ENCODE data around the gene ZFP28.

ZFP28 gene

DNA sequence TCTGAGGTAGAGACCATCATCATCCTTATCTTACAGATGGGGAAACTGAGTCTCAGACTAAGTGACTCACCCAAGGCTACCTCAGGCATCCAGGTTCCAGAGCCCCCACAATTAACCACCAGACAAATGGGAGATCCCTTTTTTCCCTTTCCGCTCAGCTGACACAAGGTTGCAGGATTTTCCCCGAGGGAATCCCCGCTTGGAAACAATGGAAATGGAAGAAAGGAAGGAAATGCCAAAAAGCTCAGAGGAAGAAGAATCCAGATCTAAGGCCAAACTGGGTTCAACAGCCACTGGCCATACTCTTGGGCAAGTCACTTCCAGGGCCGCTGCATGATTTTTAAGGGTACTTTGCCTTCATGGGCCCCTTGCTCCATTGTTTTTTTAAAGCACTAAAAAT lies 57.9 kb downstream of the ZFP28 start:
- no peak for DNase-seq (ENCODE audit: low read depth)

- no peak for DNase-seq (ENCODE audit: low read depth)
Measured at GRCh38 chr19:56597696-56598095, 58.9 kb downstream of the ZFP28 start.

- no peak for DNase-seq (ENCODE audit: low read depth)
Measured at GRCh38 chr19:56601375-56601774, 62.6 kb downstream of the ZFP28 start.

DNA sequence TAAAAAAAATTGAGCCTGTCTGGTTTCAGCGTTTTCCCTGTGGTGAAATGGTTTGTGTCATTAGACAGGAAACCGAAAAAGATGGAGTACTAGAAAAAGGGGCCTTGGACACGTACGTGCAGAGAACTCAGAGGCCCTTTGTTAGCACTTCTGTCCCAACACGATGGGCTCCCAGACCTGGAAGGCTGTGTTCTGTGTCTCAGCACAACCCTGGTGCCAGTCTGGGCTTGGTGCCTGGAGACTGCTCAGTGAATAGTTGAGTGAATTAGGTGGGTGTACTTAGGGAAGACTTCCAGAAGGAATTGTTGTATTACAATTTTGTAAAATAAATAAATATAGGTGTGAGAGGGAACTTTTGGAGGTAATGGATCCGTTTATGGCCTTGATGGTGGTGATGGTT lies 65.1 kb downstream of the ZFP28 start:
- no peak for DNase-seq (ENCODE audit: low read depth)

All from stimulated activated CD8-positive, alpha-beta memory T cell treated with anti-CD3 and anti-CD28 coated beads, Interleukin-4, amount 100 ng/mL, for 24 hours (primary cell).